Measurements from ENCODE around the gene CA10.

CA10 gene

DNA sequence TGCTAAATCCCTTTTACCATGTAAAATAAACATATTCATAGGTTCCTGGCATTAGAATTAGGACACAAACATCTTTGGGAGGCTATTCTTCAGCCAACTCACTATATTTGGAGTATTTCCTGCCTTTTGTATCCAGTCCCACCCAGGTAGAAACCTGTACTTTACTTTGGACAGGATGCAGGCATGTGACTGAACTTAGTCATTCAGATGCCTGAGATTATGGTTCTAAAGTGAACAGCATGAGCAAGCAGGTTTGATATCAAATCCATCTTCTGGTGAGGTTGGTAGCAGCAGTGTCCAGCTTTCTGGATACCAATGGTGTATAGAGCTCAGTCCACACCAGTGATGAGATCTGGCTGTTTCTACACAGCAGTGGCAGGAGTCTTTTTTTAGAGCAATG, 20.2 kb downstream of the CA10 start:
- TF ChIP-seq, protein P1, sequence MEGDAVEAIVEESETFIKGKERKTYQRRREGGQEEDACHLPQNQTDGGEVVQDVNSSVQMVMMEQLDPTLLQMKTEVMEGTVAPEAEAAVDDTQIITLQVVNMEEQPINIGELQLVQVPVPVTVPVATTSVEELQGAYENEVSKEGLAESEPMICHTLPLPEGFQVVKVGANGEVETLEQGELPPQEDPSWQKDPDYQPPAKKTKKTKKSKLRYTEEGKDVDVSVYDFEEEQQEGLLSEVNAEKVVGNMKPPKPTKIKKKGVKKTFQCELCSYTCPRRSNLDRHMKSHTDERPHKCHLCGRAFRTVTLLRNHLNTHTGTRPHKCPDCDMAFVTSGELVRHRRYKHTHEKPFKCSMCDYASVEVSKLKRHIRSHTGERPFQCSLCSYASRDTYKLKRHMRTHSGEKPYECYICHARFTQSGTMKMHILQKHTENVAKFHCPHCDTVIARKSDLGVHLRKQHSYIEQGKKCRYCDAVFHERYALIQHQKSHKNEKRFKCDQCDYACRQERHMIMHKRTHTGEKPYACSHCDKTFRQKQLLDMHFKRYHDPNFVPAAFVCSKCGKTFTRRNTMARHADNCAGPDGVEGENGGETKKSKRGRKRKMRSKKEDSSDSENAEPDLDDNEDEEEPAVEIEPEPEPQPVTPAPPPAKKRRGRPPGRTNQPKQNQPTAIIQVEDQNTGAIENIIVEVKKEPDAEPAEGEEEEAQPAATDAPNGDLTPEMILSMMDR (conservative IDR thresholded peaks at IDR 0.05; ENCODE audit: low read depth, low read length) = no peak
- no peak overlapping the region for H3K4me2 ChIP-seq
- peaks cover under 1% of the 10 kb centered on the region for H3K4me1 ChIP-seq (ENCODE audit: low read depth, poor library complexity, severe bottlenecking)
- no peaks in the 10 kb centered on the region for H4K20me1 ChIP-seq (ENCODE audit: insufficient read depth)
- H3K79me2 ChIP-seq (ENCODE audit: insufficient read depth, low read depth) = no peaks in the 10 kb centered on the region
- H3K36me3 ChIP-seq (ENCODE audit: insufficient read depth) = no peaks in the 10 kb centered on the region
- H3K4me3 ChIP-seq (IDR thresholded peaks at IDR 0.05; ENCODE audit: insufficient read depth, low read depth, low read length) = no peak overlapping the region
- H3K27ac ChIP-seq = no peak overlapping the region
- no peaks in the 10 kb centered on the region for H3K27me3 ChIP-seq (ENCODE audit: insufficient read depth, low read depth)
- H3K9ac ChIP-seq = no peak overlapping the region
- H2AFZ ChIP-seq (ENCODE audit: low read depth) = no peak overlapping the region

DNA sequence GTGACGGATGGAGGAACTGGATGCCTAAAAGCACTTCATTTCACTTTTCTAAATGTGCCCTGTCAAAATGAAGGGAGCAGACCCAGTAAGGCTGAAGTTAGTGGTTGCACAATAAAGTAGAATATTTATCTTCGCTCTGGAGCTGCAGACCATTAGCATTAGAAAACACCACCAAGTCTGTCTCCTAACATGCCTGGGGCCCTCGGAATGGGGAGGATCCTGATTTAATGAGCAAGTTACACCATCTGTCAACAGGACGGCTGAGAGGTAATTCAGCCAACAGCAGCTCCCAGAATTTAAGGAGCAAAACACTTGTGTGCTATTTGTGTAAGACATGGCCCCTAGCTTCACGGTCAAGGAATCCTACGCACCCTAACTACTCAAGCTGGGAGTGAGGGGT, 22.3 kb downstream of the CA10 start:
- Histone ChIP-seq H3K79me2 (ENCODE audit: insufficient read depth, low read depth) (no peaks in the 10 kb centered on the region), H3K9ac (no peak overlapping the region), H3K27me3 (ENCODE audit: insufficient read depth, low read depth) (no peaks in the 10 kb centered on the region), H3K27ac (no peak overlapping the region), H3K4me2 (no peak overlapping the region), H3K4me1 (ENCODE audit: low read depth, poor library complexity, severe bottlenecking) (no peaks in the 10 kb centered on the region), H2AFZ (ENCODE audit: low read depth) (no peak overlapping the region), H4K20me1 (ENCODE audit: insufficient read depth) (no peaks in the 10 kb centered on the region), H3K4me3 (IDR thresholded peaks at IDR 0.05; ENCODE audit: insufficient read depth, low read depth, low read length) (no peak overlapping the region), H3K36me3 (ENCODE audit: insufficient read depth) (no peaks in the 10 kb centered on the region)
- TF ChIP-seq, protein P1 (conservative IDR thresholded peaks at IDR 0.05; ENCODE audit: low read depth, low read length) = no peak

DNA sequence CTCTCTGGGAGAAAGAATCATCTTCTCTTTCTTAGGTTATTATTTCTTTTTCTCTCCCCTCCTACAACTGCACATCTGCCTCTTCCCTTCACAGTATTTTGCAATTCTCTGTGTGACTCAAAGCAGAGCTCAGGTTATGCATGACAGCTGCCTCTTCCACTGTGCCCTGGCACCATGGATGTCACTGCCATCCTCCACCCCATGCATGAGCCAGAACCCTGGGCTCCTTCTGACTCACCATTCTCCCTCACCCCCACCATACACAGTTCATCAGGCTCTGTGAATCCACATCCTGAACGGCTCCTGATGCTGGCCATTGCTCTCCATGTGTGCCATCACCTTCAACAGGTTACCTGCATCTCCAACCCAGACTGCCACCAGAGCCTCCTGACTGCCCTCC, 23.9 kb downstream of the CA10 start:
- Histone ChIP-seq H3K27me3 (ENCODE audit: insufficient read depth, low read depth) (no peaks in the 10 kb centered on the region), H3K9ac (no peak overlapping the region), H3K4me2 (no peak overlapping the region), H3K79me2 (ENCODE audit: insufficient read depth, low read depth) (no peaks in the 10 kb centered on the region), H3K4me3 (IDR thresholded peaks at IDR 0.05; ENCODE audit: insufficient read depth, low read depth, low read length) (no peak overlapping the region), H3K4me1 (ENCODE audit: low read depth, poor library complexity, severe bottlenecking) (no peaks in the 10 kb centered on the region), H2AFZ (ENCODE audit: low read depth) (no peak overlapping the region), H4K20me1 (ENCODE audit: insufficient read depth) (no peaks in the 10 kb centered on the region), H3K36me3 (ENCODE audit: insufficient read depth) (no peaks in the 10 kb centered on the region), H3K27ac (no peak overlapping the region)
- TF ChIP-seq, protein P1 (conservative IDR thresholded peaks at IDR 0.05; ENCODE audit: low read depth, low read length) = no peak

DNA sequence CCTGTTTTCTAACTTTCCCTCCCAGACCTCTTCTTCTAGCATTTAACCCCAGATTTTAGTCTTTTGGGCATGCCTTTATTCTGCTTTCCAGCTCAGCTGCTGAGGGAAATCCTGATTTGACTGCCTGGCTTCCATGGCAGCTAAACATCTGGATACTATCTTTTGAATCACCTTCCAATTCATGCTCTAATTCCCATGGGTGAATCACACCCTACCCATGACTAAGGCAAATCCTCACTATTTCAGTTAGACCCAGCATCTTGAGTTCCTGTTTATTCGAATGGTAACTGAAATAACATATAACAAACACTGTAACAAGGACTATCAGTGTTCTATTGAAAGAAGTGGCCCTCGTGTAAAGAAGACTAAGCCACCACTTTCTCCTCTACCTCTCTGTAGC, 29.8 kb downstream of the CA10 start:
- no peak overlapping the region for H3K9ac ChIP-seq
- no peaks in the 10 kb centered on the region for H3K79me2 ChIP-seq (ENCODE audit: insufficient read depth, low read depth)
- H3K27me3 ChIP-seq (ENCODE audit: insufficient read depth, low read depth) = no peaks in the 10 kb centered on the region
- no peaks in the 10 kb centered on the region for H3K36me3 ChIP-seq (ENCODE audit: insufficient read depth)
- H2AFZ ChIP-seq (ENCODE audit: low read depth) = no peak overlapping the region
- H3K27ac ChIP-seq = no peak overlapping the region
- TF ChIP-seq, protein P1 (conservative IDR thresholded peaks at IDR 0.05; ENCODE audit: low read depth, low read length) = no peak
- no peak overlapping the region for H3K4me2 ChIP-seq
- H3K4me3 ChIP-seq (IDR thresholded peaks at IDR 0.05; ENCODE audit: insufficient read depth, low read depth, low read length) = no peak overlapping the region
- H4K20me1 ChIP-seq (ENCODE audit: insufficient read depth) = no peaks in the 10 kb centered on the region
- no peaks in the 10 kb centered on the region for H3K4me1 ChIP-seq (ENCODE audit: low read depth, poor library complexity, severe bottlenecking)

DNA sequence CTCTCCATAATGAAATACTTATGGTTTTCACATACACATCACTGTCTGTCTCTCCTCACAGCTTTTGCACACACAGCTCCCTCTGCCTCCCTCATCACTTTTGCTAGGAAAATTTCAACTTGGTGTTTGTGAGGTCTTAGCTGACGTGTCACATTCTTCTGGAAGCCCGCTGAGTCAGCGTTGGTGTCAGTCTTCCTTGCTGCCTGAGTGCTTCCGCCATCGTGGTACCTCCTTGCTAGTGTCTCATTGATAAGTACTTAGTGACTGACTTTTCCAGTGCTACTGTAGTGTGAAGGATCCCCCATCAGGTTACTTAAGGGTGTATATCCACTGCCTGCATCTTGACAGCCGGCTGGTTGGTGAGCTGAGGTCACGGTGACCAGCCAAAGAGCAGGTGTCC, 33.5 kb downstream of the CA10 start:
- Histone ChIP-seq H3K27ac (no peak overlapping the region), H3K4me2 (no peak overlapping the region)
- TF ChIP-seq, protein P1 (conservative IDR thresholded peaks at IDR 0.05; ENCODE audit: low read depth, low read length) = no peak

More for the DNA sequence above, 33.5 kb downstream of the CA10 start:
- no peak overlapping the region for H2AFZ ChIP-seq (ENCODE audit: low read depth)
- no peaks in the 10 kb centered on the region for H3K79me2 ChIP-seq (ENCODE audit: insufficient read depth, low read depth)
- no peak overlapping the region for H3K9ac ChIP-seq
- H3K4me1 ChIP-seq (ENCODE audit: low read depth, poor library complexity, severe bottlenecking) = no peaks in the 10 kb centered on the region
- H4K20me1 ChIP-seq (ENCODE audit: insufficient read depth) = no peaks in the 10 kb centered on the region
- H3K27me3 ChIP-seq (ENCODE audit: insufficient read depth, low read depth) = no peaks in the 10 kb centered on the region
- H3K4me3 ChIP-seq (IDR thresholded peaks at IDR 0.05; ENCODE audit: insufficient read depth, low read depth, low read length) = no peak overlapping the region
- no peaks in the 10 kb centered on the region for H3K36me3 ChIP-seq (ENCODE audit: insufficient read depth)
